ENCODE data around the gene CTNNAL1. TPM values are rescaled to one million over a fixed set of nuclear protein-coding genes. Genes with fewer than 3 reads are reported as not detected.

The CTNNAL1 gene
- total and polyA plus RNA-seq, 10 donors = 14.6 to 43.2 (median 36.3) TPM

DNA sequence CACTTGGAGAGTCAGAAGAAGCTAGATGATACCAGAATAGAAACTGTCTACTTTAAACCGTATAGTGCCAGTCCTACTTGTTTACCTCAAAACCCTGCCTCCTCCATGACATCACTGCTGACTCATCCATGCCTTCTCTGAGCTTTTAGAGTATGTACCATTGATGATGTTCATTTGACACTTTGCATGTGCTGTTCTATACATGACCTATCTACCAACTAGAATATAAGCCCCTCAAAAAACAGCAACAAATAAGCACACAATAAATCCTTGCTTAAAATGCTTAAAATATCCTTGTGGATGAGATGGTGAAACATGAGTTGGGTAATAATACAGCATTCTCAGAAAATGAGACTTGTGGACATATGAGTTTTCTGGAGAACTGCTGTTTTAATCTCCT lies 2.6 kb downstream of the CTNNAL1 start:
- intact Hi-C loops (cut with DNase I; ENCODE audit: low total_unique reads) = loop anchor here (10.0 kb wide), 1 partner anchor 76 kb away; the partner anchor contains the start of genes ABITRAM and ELP1
- H3K4me1 ChIP-seq = peaks cover 7 to 55% (median 38%) of the 10 kb centered on the region in 6 donors
- H3K27ac ChIP-seq = peak overlapping the region; percentile 49 to 91 (median 88)
- H3K9me3 ChIP-seq = no peaks in the 10 kb centered on the region
- 7 to 22% (median 19%) methylated on average over 1 of the region's 1 CpG for WGBS, 5 donors
- no peak for DNase-seq
- peak overlapping the region in 1 of 8 donors; percentile 73 for H3K4me3 ChIP-seq
- TF ChIP-seq, protein P1, sequence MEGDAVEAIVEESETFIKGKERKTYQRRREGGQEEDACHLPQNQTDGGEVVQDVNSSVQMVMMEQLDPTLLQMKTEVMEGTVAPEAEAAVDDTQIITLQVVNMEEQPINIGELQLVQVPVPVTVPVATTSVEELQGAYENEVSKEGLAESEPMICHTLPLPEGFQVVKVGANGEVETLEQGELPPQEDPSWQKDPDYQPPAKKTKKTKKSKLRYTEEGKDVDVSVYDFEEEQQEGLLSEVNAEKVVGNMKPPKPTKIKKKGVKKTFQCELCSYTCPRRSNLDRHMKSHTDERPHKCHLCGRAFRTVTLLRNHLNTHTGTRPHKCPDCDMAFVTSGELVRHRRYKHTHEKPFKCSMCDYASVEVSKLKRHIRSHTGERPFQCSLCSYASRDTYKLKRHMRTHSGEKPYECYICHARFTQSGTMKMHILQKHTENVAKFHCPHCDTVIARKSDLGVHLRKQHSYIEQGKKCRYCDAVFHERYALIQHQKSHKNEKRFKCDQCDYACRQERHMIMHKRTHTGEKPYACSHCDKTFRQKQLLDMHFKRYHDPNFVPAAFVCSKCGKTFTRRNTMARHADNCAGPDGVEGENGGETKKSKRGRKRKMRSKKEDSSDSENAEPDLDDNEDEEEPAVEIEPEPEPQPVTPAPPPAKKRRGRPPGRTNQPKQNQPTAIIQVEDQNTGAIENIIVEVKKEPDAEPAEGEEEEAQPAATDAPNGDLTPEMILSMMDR (IDR thresholded peaks at IDR 0.05 in 8 of 11, conservative IDR thresholded peaks at IDR 0.05 in 3 of 11) = no peak
- TF ChIP-seq POLR2A (IDR thresholded peaks at IDR 0.05) = no peak
- TF ChIP-seq POLR2AphosphoS5 (IDR thresholded peaks at IDR 0.05) = no peak
- H3K36me3 ChIP-seq = no peaks in the 10 kb centered on the region
- peaks cover 0 to 4% (median 0%) of the 10 kb centered on the region in 7 donors for H3K27me3 ChIP-seq (replicated peaks in 1 of 7)

DNA sequence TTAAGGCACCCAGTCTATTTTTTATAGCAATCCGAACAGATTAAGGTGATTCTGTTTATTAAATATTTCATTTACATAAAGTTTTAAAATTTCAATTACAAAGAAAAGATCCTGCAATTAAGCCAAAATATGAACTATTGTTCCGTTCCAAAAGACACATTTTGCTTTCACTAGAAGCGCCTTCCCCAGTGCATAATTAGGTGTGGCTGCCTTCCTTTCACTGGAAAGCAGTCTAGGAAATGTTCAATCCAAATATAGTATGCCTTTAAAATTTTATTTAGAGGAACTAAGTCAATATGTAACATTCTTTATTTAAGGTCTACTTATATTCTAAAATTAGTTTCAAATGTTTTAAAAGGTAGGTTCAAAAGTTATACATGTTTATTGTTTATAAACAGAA lies 7.6 kb downstream of the CTNNAL1 start:
- H3K27me3 ChIP-seq (replicated peaks in 1 of 7) = peaks cover 0 to 4% (median 0%) of the 10 kb centered on the region in 7 donors
- no peak overlapping the region for H3K4me3 ChIP-seq
- DNase-seq = no peak
- WGBS, 5 donors = 77 to 87% (median 86%) methylated on average over 3 of the region's 3 CpGs
- peaks cover 0 to 23% (median 9%) of the 10 kb centered on the region in 6 donors for H3K4me1 ChIP-seq
- peaks cover 4 to 19% (median 15%) of the 10 kb centered on the region in 8 donors for H3K9me3 ChIP-seq
- H3K27ac ChIP-seq = peak overlapping the region in 3 of 8 donors; percentile 10 to 46 (median 30)
- TF ChIP-seq POLR2A (IDR thresholded peaks at IDR 0.05) = no peak
- TF ChIP-seq, protein P1 (IDR thresholded peaks at IDR 0.05 in 8 of 11, conservative IDR thresholded peaks at IDR 0.05 in 3 of 11) = no peak
- TF ChIP-seq POLR2AphosphoS5 (IDR thresholded peaks at IDR 0.05) = no peak
- H3K36me3 ChIP-seq = no peaks in the 10 kb centered on the region
- intact Hi-C loops (cut with DNase I; ENCODE audit: low total_unique reads) = no loop called here

DNA sequence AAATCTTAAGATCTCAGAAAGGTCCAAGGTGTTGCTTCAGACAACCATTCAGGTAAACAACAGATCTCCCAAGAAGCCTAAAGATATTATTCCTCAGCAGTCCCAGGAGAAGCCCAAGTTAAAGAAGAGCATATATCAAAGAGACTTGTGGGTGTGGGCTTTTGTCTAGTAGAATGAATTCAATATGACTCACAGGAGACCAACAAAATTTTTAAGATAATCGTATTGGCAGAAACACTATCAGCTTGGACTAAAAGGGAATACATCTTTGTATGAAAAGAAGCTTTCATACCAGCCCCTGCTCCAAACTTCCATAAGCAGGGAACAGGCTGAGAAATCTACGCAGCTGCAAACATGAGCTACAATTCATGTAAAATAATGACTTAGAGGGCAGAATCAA lies 10.2 kb downstream of the CTNNAL1 start:
- TF ChIP-seq POLR2A (IDR thresholded peaks at IDR 0.05) = no peak
- no peak for TF ChIP-seq POLR2AphosphoS5 (IDR thresholded peaks at IDR 0.05)
- TF ChIP-seq, protein P1 (IDR thresholded peaks at IDR 0.05 in 8 of 11, conservative IDR thresholded peaks at IDR 0.05 in 3 of 11) = no peak
- peaks cover 0 to 10% (median 4%) of the 10 kb centered on the region in 6 donors for H3K4me1 ChIP-seq
- no peak for DNase-seq
- H3K9me3 ChIP-seq = peaks cover 4 to 19% (median 15%) of the 10 kb centered on the region in 8 donors
- H3K36me3 ChIP-seq = no peaks in the 10 kb centered on the region
- H3K27me3 ChIP-seq (replicated peaks in 1 of 7) = no peaks in the 10 kb centered on the region
- no peak overlapping the region for H3K4me3 ChIP-seq
- no peak overlapping the region for H3K27ac ChIP-seq
- intact Hi-C loops (cut with DNase I; ENCODE audit: low total_unique reads) = no loop called here
- WGBS, 5 donors = 72 to 96% (median 94%) methylated on average over 2 of the region's 2 CpGs

DNA sequence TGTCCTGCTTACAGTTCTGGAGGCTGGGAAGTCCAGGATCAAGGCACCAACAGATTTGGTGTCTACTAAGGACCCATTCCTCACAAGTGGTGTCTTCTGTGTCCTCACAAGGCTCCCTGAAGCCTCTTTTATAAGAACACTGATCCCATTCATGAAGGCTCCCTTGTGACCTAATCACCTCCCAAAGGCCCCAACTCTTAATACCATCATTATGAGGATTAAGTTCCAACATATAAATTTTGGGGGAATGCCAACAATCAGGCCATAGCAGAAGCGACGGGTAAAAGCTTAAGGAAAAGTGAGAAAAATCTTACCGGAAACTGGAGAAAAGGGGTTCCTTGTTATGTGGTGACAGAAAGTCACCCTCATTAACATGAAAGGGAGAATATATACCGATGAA lies 11.2 kb downstream of the CTNNAL1 start:
- DNase-seq = no peak
- intact Hi-C loops (cut with DNase I; ENCODE audit: low total_unique reads) = no loop called here
- no peak overlapping the region for H3K4me3 ChIP-seq
- TF ChIP-seq POLR2A (IDR thresholded peaks at IDR 0.05) (no peak), POLR2AphosphoS5 (IDR thresholded peaks at IDR 0.05) (no peak)
- TF ChIP-seq, protein P1 (IDR thresholded peaks at IDR 0.05 in 8 of 11, conservative IDR thresholded peaks at IDR 0.05 in 3 of 11) = no peak
- peaks cover 0 to 10% (median 2%) of the 10 kb centered on the region in 6 donors for H3K4me1 ChIP-seq
- H3K27ac ChIP-seq = no peak overlapping the region
- WGBS, 5 donors = 94 to 98% (median 96%) methylated on average over 4 of the region's 4 CpGs
- H3K27me3 ChIP-seq (replicated peaks in 1 of 7) = no peaks in the 10 kb centered on the region
- peaks cover 4 to 19% (median 15%) of the 10 kb centered on the region in 8 donors for H3K9me3 ChIP-seq
- no peaks in the 10 kb centered on the region for H3K36me3 ChIP-seq

All from spleen (tissue), 11 donors.